ENCODE results near the gene TBC1D22A.

DNA sequence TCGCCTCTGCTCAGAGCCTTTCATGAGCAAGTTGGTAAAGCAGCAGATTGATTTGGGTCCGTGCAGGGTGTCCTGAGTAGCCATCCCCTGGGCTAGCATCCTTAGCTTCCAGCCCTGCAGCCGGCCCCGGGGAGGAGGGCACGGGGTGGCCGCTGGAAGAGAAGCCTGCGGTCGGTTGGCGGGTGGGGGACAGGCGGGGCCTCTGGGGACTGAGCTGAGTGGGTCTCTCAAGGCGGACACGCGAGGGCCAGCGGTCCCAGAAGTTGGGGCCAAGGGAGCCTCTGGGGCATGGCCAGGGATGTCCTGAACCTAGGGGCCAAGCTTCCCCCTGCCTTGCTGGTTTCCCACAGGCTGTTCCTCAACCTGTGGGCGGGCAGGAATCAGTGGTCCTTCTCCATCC is 143.0 kb downstream of the TBC1D22A start:
- TF ChIP-seq MAFK (IDR thresholded peaks at IDR 0.05; ENCODE audit: low read length) (no peak), ZC3H11A (IDR thresholded peaks at IDR 0.05; ENCODE audit: low read depth, low read length) (no peak)
- TF ChIP-seq, protein P1, sequence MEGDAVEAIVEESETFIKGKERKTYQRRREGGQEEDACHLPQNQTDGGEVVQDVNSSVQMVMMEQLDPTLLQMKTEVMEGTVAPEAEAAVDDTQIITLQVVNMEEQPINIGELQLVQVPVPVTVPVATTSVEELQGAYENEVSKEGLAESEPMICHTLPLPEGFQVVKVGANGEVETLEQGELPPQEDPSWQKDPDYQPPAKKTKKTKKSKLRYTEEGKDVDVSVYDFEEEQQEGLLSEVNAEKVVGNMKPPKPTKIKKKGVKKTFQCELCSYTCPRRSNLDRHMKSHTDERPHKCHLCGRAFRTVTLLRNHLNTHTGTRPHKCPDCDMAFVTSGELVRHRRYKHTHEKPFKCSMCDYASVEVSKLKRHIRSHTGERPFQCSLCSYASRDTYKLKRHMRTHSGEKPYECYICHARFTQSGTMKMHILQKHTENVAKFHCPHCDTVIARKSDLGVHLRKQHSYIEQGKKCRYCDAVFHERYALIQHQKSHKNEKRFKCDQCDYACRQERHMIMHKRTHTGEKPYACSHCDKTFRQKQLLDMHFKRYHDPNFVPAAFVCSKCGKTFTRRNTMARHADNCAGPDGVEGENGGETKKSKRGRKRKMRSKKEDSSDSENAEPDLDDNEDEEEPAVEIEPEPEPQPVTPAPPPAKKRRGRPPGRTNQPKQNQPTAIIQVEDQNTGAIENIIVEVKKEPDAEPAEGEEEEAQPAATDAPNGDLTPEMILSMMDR (IDR thresholded peaks at IDR 0.05 in 2 of 3, conservative IDR thresholded peaks at IDR 0.05 in 1 of 3; ENCODE audit: insufficient read depth in 2 of 3, low read depth in 1 of 3, low read length in 3 of 3) = no peak

Measured in K562 (cell line).